Coronary artery (tissue), 2 donors: ENCODE measurements around the gene ZNF385A.

Experiments used
- DNase-seq: peaks from one replicate; pipeline ENCODE4 v3.0.0-alpha.2; 2017; ENCODE audit warnings: low spot score
- H3K27ac ChIP-seq, 2 donors: fragments of 200-600 bp; sonication (generic); one replicate each; pipeline ENCODE4 v1.5.1; 2016 to 2019
- H3K4me3 ChIP-seq: fragments of 200-600 bp; sonication (generic); 2 replicates; pipeline ENCODE4 v1.5.1; 2016; ENCODE audit warnings: mild to moderate bottlenecking, moderate library complexity
- CTCF ChIP-seq: fragments of 200-600 bp; sonication (generic); IDR thresholded peaks from one replicate; pipeline ENCODE4 v1.5.1; 2019; ENCODE audit warnings: antibody characterized with exemption

ZNF385A gene

DNA sequence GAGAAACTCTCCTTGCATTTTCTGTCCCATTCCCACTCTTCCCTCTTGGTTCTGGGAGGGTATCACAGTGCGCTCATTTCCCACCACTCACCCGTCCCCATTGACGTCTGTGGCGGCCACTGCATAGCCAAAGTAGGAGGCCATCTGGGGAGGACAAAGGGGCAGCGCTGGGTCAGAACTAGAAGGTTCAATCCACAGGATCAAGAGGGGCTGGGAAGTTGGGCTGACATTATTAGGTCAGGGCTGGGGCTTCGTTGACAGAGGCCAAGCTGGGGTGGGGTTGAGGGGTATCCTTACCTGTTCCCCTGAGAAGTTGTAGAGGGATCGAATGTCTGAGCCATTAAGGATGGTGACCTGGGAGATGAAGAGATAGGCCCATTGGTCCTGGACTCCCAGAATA, 21.0 kb upstream of the ZNF385A start:
- no peak for TF ChIP-seq CTCF
- peak overlapping the region in 1 of 2 donors; percentile 2 for H3K27ac ChIP-seq
- H3K4me3 ChIP-seq: no peak overlapping the region
- no peak for DNase-seq

DNA sequence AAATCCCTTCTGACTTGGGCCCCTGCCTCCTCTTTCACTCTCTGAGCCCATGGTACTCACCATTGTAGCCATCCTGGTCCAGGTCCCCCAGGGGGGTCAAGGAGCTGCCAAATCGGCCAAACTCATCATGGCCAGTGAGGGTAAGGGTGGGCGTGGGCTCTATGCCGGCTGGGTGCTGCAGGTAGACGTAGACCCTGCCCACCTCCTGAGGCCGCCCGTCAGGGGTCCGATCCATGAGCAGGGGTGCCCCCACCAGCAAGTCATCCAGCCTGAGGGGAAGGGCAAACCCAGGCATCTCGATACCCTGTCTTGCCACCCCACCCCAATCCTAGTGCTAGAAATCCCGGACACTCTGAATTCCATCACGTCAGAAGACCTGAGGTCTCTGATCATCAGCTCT, 20.6 kb upstream of the ZNF385A start:
- no peak for TF ChIP-seq CTCF
- H3K27ac ChIP-seq: no peak overlapping the region
- DNase-seq: no peak
- H3K4me3 ChIP-seq: no peak overlapping the region

DNA sequence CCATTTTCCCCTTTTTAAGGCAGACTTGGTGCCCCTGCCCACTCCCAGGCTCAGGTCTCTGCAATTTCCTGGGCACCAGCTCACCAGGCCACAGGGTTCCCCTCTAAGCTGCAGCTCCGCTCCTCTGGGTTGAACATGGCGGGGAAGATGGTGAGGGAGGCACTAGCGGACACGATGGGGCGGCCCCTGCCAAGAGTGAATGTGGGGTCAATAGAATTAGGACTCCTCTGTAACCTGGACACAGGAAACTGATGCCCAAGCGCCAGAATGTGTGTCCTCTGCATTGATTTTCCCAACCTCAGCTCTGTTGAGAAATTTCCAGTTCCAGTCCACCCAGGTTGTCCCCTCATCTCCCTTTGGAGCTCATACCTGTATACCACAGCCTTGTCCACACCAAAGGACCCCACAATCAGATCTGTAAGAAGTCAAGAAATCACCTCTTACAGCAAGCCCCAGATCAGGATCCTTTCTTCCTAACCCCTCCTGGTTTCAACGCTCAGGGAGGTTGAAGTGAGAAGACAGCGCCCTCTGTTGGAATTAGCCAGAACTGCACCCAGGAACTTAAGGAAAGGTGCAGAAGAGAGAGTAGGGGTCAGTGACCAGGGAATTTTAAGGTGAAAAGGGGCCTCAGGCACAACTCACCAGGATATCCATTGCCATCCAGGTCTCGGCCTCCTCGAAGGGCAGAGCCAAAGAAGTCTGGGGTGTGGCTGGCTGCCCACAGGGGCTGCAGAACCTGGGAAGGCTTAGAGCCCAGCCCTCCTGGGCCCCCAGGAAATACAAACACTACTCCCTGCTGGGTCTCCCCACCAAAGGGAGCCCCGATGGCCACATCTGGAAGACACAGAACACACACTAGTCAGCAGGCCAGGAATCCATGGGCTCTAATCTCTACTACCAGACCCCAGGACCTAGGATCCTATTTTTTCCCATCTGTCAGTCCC, 19.8 kb upstream of the ZNF385A start:
- DNase-seq: no peak
- peak overlapping the region in 1 of 2 donors; percentile 30 for H3K27ac ChIP-seq
- TF ChIP-seq CTCF: peak; percentile 93
- H3K4me3 ChIP-seq: no peak overlapping the region

DNA sequence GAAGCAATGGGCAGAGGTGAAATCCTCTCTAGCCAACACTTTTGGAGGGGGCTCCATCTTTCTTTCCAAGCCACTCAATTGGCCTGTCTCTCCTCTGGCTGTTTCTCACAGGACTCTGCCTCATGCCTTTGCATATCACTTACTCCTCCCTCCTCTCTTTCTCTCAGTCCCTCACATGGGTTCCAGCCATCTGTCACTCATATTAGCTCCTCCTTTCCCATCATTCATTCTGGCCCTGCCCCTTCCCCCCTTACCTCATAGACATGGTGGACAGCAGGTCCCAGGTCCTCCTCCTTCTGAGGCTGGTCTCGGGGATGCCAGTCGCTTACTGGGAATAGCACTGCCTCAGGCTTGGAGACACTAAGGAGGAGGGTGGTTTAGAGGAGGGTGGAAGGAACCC, 16.6 kb upstream of the ZNF385A start:
- no peak for DNase-seq
- H3K27ac ChIP-seq: peak overlapping the region in 1 of 2 donors; percentile 31
- no peak overlapping the region for H3K4me3 ChIP-seq
- no peak for TF ChIP-seq CTCF

DNA sequence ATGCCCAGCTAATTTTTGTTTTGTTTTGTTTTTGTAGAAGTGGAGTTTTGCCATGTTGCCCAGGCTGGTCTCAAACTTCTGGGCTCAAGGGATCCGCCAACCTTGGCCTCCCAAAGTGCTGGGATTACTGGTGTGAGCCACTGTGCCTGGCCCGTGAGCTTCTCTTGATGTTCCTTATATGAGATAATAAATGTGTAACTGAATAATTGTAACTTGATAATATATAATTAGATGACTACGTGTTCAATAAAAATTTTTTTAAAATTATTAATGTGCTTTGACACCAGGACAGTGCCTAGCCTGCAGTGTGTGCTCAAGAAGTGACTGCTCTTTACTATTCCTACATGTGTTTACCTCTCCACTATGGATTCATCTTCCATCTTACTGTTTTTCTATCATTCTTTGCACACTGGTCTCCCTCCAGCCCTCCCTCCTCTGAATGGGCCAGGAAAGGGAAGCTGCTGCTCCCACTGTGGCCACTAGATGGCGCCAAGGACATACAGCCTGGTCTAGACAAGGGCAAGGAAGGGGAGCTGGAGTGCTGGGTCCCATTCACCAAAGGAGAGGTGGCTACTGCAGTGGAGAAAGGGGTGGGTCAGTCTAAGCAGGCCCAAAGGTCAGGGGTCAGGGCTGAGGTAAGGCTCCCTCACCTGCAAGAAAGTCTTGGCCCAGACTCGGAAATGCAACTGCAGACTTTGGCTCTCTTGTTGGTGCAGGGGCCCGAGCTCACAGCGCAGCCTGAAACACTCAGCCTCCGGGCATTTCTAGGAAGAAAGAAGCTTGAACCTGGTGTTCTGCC, 14.7 kb upstream of the ZNF385A start:
- Histone ChIP-seq H3K27ac (no peak overlapping the region), H3K4me3 (no peak overlapping the region)
- DNase-seq: peak; percentile 88
- peak; percentile 87 for TF ChIP-seq CTCF

GRCh38 chr12:54398218-54398617, 13.7 kb upstream of the ZNF385A start:
- no peak overlapping the region for H3K27ac ChIP-seq
- H3K4me3 ChIP-seq: no peak overlapping the region
- TF ChIP-seq CTCF: no peak

More at GRCh38 chr12:54398218-54398617, 13.7 kb upstream of the ZNF385A start:
- DNase-seq: no peak
